Measurements from ENCODE around the gene KIF26B.

KIF26B gene

GRCh38 chr1:245578771-245579170 lies 424.0 kb downstream of the KIF26B start:
- TF ChIP-seq CTCF (IDR thresholded peaks at IDR 0.05; ENCODE audit: low read depth, low read length) = no peak
- no peak for TF ChIP-seq POLR2A (IDR thresholded peaks at IDR 0.05; ENCODE audit: extremely low read depth, insufficient read length)
- no peak for TF ChIP-seq MYC (IDR thresholded peaks at IDR 0.05; ENCODE audit: low read depth, low read length)
- TF ChIP-seq MAX (IDR thresholded peaks at IDR 0.05; ENCODE audit: low read depth, low read length) = no peak
- H3K4me3 ChIP-seq (ENCODE audit: low read depth, low read length) = no peak overlapping the region
- DNase-seq (ENCODE audit: low read depth) = no peak

- TF ChIP-seq POLR2A (IDR thresholded peaks at IDR 0.05; ENCODE audit: extremely low read depth, insufficient read length) = no peak
- TF ChIP-seq CTCF (IDR thresholded peaks at IDR 0.05; ENCODE audit: low read depth, low read length) = no peak
- no peak for TF ChIP-seq MAX (IDR thresholded peaks at IDR 0.05; ENCODE audit: low read depth, low read length)
- no peak for TF ChIP-seq MYC (IDR thresholded peaks at IDR 0.05; ENCODE audit: low read depth, low read length)
- no peak for DNase-seq (ENCODE audit: low read depth)
- no peak overlapping the region for H3K4me3 ChIP-seq (ENCODE audit: low read depth, low read length)
Observed at GRCh38 chr1:245579881-245580280, 425.1 kb downstream of the KIF26B start.

GRCh38 chr1:245580651-245581050 lies 425.9 kb downstream of the KIF26B start:
- DNase-seq (ENCODE audit: low read depth) = no peak
- no peak overlapping the region for H3K4me3 ChIP-seq (ENCODE audit: low read depth, low read length)
- TF ChIP-seq MYC (IDR thresholded peaks at IDR 0.05; ENCODE audit: low read depth, low read length) (no peak), POLR2A (IDR thresholded peaks at IDR 0.05; ENCODE audit: extremely low read depth, insufficient read length) (no peak), CTCF (IDR thresholded peaks at IDR 0.05; ENCODE audit: low read depth, low read length) (no peak), MAX (IDR thresholded peaks at IDR 0.05; ENCODE audit: low read depth, low read length) (no peak)

- no peak for TF ChIP-seq MAX (IDR thresholded peaks at IDR 0.05; ENCODE audit: low read depth, low read length)
- TF ChIP-seq MYC (IDR thresholded peaks at IDR 0.05; ENCODE audit: low read depth, low read length) = no peak
- no peak for TF ChIP-seq POLR2A (IDR thresholded peaks at IDR 0.05; ENCODE audit: extremely low read depth, insufficient read length)
- no peak for TF ChIP-seq CTCF (IDR thresholded peaks at IDR 0.05; ENCODE audit: low read depth, low read length)
- DNase-seq (ENCODE audit: low read depth) = no peak
- no peak overlapping the region for H3K4me3 ChIP-seq (ENCODE audit: low read depth, low read length)
Observed at GRCh38 chr1:245582026-245582425, 427.2 kb downstream of the KIF26B start.

GRCh38 chr1:245583081-245583480 lies 428.3 kb downstream of the KIF26B start:
- TF ChIP-seq MAX (IDR thresholded peaks at IDR 0.05; ENCODE audit: low read depth, low read length) = no peak
- no peak for TF ChIP-seq MYC (IDR thresholded peaks at IDR 0.05; ENCODE audit: low read depth, low read length)
- TF ChIP-seq POLR2A (IDR thresholded peaks at IDR 0.05; ENCODE audit: extremely low read depth, insufficient read length) = no peak
- no peak for DNase-seq (ENCODE audit: low read depth)
- no peak overlapping the region for H3K4me3 ChIP-seq (ENCODE audit: low read depth, low read length)

GRCh38 chr1:245583575-245584330 lies 429.0 kb downstream of the KIF26B start:
- no peak overlapping the region for H3K4me3 ChIP-seq (ENCODE audit: low read depth, low read length)
- TF ChIP-seq CTCF (IDR thresholded peaks at IDR 0.05; ENCODE audit: low read depth, low read length) (no peak), MYC (IDR thresholded peaks at IDR 0.05; ENCODE audit: low read depth, low read length) (no peak), POLR2A (IDR thresholded peaks at IDR 0.05; ENCODE audit: extremely low read depth, insufficient read length) (no peak), MAX (IDR thresholded peaks at IDR 0.05; ENCODE audit: low read depth, low read length) (no peak)
- DNase-seq (ENCODE audit: low read depth) = no peak

All from NB4 (cell line).